Trophoblast cell (in vitro differentiated cells and primary cell): ENCODE measurements around the gene CFAP53.
A peak's percentile ranks its signal among the peaks of the same experiment; 100 is the strongest.

Experiments used
- DNase-seq, 2 donors: peaks; one replicate each; pipeline ENCODE4 v3.0.0-alpha.2; 2016
- H2AFZ ChIP-seq: 2 replicates; pipeline ENCODE4 v1.6.1; 2013; ENCODE audit warnings: low read length, moderate library complexity, mild to moderate bottlenecking; ENCODE audit not compliant: insufficient read depth, poor library complexity
- H2AK5ac ChIP-seq: 2 replicates; pipeline ENCODE4 v1.6.1; 2013; ENCODE audit warnings: mild to moderate bottlenecking, low read length
- H2BK120ac ChIP-seq: 2 replicates; pipeline ENCODE4 v1.6.1; 2013; ENCODE audit warnings: low read length, mild to moderate bottlenecking, moderate library complexity; ENCODE audit not compliant: insufficient read depth, poor library complexity
- H2BK12ac ChIP-seq: 2 replicates; pipeline ENCODE4 v1.6.1; 2013; ENCODE audit warnings: mild to moderate bottlenecking, low read length, moderate library complexity
- H2BK5ac ChIP-seq: 2 replicates; pipeline ENCODE4 v1.6.1; 2013; ENCODE audit warnings: low read length, low read depth, moderate library complexity, mild to moderate bottlenecking; ENCODE audit not compliant: poor library complexity
- H3K14ac ChIP-seq: 2 replicates; pipeline ENCODE4 v1.6.1; 2013; ENCODE audit warnings: mild to moderate bottlenecking, low read length
- H3K18ac ChIP-seq: 2 replicates; pipeline ENCODE4 v1.6.1; 2013; ENCODE audit warnings: mild to moderate bottlenecking, low read length
- H3K23ac ChIP-seq: 2 replicates; pipeline ENCODE4 v1.6.1; 2013; ENCODE audit warnings: low read length
- H3K27ac ChIP-seq: 2 replicates; pipeline ENCODE4 v1.5.1; 2013; ENCODE audit warnings: low read depth, mild to moderate bottlenecking, inconsistent platforms, low read length, moderate library complexity
- H3K27me3 ChIP-seq: 2 replicates; pipeline ENCODE4 v1.6.1; 2013; ENCODE audit warnings: inconsistent platforms, mild to moderate bottlenecking, low read length, moderate library complexity; ENCODE audit not compliant: insufficient read depth
- H3K36me3 ChIP-seq, 2 experiments: 1 replicate in 1 of 2; 2 replicates in 1 of 2; pipeline ENCODE4 v1.6.1; 2013; ENCODE audit warnings: low read length in 2 of 2, mild to moderate bottlenecking in 2 of 2, moderate library complexity in 1 of 2; ENCODE audit not compliant: insufficient read depth in 2 of 2, control insufficient read depth in 1 of 2
- H3K4ac ChIP-seq: 2 replicates; pipeline ENCODE4 v1.6.1; 2013; ENCODE audit warnings: low read depth, mild to moderate bottlenecking, low read length, moderate library complexity
- H3K4me1 ChIP-seq, 2 experiments: 1 replicate in 1 of 2; 2 replicates in 1 of 2; pipeline ENCODE4 v1.6.1; 2013; ENCODE audit warnings: low read length in 2 of 2, mild to moderate bottlenecking in 2 of 2, moderate library complexity in 1 of 2; ENCODE audit not compliant: insufficient read depth in 2 of 2, control insufficient read depth in 1 of 2
- H3K4me2 ChIP-seq: 2 replicates; pipeline ENCODE4 v1.6.1; 2013; ENCODE audit warnings: inconsistent platforms, mild to moderate bottlenecking, low read length, moderate library complexity
- H3K4me3 ChIP-seq: 2 replicates; pipeline ENCODE4 v1.5.1; 2013; ENCODE audit warnings: mild to moderate bottlenecking, low read depth, low read length, inconsistent platforms
- H3K79me1 ChIP-seq: one replicate; pipeline ENCODE4 v1.6.1; 2013; ENCODE audit warnings: low read length
- H3K79me2 ChIP-seq: 2 replicates; pipeline ENCODE4 v1.6.1; 2013; ENCODE audit warnings: low read length, mild to moderate bottlenecking; ENCODE audit not compliant: control insufficient read depth, insufficient read depth, poor library complexity
- H3K9ac ChIP-seq: 2 replicates; pipeline ENCODE4 v1.6.1; 2013; ENCODE audit warnings: mild to moderate bottlenecking, low read length
- H3K9me3 ChIP-seq: 2 replicates; pipeline ENCODE4 v1.6.1; 2013; ENCODE audit warnings: low read depth, mild to moderate bottlenecking, control low read depth, inconsistent platforms, low read length; ENCODE audit not compliant: insufficient read depth
- H4K12ac ChIP-seq: 2 replicates; pipeline ENCODE4 v1.6.1; 2013; ENCODE audit warnings: low read depth, mild to moderate bottlenecking, low read length, moderate library complexity
- H4K8ac ChIP-seq: 2 replicates; pipeline ENCODE4 v1.6.1; 2013; ENCODE audit warnings: low read depth, mild to moderate bottlenecking, low read length, moderate library complexity
- H4K91ac ChIP-seq: one replicate; pipeline ENCODE4 v1.6.1; 2013; ENCODE audit warnings: low read depth, mild to moderate bottlenecking, low read length, moderate library complexity
- WGBS: extraction: QIAGEN DNeasy Blood & Tissue Kit; methylation state at CpG from one replicate; pipeline ENCODE4 v1.1.7; 2013; ENCODE audit warnings: missing lambda C conversion rate; ENCODE audit not compliant: insufficient read length, insufficient coverage; ENCODE audit errors: extremely low coverage; 5-methylcytosine and 5-hydroxymethylcytosine counted together

The CFAP53 gene

DNA sequence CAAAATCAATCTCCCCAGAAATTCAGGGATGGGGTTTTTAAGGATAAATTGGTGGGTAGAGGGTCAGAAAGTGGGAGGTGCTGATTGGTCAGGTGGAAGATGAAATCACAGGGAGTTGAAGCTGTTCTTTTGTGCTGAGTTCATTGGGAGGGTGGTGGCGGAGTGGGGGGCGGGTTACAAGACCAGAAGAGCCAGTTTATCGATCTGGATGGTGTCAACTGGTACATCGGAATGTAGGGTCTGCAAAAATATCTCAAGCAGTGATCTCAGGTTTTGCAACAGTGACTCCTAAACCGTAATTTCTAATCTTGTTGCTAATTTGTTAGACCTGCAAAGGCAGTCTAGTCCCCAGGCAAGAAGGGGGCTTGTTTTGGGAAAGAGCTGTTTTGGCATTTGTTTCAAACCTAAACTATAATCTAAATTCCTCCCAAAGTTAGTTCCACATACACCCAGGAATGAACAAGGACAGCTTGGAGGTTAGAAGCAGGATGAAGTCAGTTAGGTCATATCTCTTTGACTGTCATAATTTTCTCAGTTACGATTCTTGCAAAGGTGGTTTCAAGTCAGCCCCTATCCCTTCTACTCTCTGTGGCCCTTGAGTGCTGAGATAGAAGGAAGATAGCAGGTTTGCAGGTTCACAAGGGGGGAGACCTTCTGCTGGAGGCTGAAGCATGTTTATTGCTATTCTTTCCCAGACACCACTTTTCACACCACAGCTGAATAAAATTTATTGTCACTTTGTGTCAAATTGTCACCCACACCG is 33.5 kb upstream of the CFAP53 start:
- Histone ChIP-seq H3K27me3 (peaks cover 3% of the 10 kb centered on the region), H3K4ac (no peak overlapping the region), H3K14ac (no peak overlapping the region), H4K8ac (no peak overlapping the region), H3K79me1 (no peaks in the 10 kb centered on the region), H3K79me2 (no peaks in the 10 kb centered on the region), H3K9ac (no peak overlapping the region), H3K9me3 (peaks cover 12% of the 10 kb centered on the region), H3K4me1 (no peaks in the 10 kb centered on the region), H3K4me3 (no peak overlapping the region), H3K27ac (no peak overlapping the region), H2AK5ac (no peak overlapping the region), H4K91ac (no peak overlapping the region), H2BK120ac (no peak overlapping the region), H2BK5ac (no peak overlapping the region), H3K36me3 (no peaks in the 10 kb centered on the region), H3K4me2 (peak overlapping the region; percentile 5), H2AFZ (no peak overlapping the region), H4K12ac (no peak overlapping the region), H3K23ac (no peak overlapping the region), H3K18ac (no peak overlapping the region), H2BK12ac (no peak overlapping the region)
- no CpG with 5 or more reads among the region's 7 CpGs for WGBS
- no peak for DNase-seq

DNA sequence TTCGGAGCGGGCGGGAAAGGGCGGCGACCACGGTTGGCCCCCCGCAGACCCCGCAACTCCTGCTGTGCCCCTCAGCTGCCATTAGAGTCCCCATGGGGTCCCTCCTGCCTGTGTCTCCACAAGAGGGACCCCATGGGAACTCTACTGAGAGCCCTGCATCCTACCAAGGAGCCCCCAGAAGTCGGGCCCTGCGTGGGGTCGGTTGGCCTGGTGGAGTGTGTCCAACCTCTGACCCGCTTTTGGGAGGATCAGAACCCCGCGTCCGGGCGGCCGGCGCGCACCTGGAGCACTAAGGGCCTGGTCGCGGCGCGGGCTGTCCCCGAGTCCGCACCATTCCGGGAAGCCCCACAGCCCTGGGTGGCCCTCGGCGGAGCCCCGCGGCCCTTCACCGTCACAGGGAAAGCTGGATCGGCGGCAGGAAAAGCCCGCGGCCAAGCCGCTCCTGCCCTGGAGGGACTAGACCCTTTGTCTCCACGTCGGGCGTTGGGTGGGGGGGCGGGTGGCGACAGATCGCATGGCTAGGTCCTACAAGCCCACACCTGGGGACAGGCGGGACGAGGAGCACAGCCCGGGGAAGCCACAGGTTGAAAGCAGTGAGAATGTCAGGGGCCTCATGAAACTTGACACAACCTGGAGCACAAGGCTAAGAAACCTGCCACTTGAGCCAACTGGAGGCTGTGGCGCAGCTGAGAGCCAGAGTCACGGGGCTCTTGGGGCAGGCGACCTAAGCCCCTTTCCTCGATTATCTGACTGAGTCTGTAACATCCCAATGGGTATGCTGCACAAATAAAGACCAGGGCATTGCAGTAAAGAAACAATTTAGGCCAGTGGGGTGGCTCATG is 32.4 kb upstream of the CFAP53 start:
- Histone ChIP-seq H3K79me1 (no peaks in the 10 kb centered on the region), H3K18ac (no peak overlapping the region), H3K23ac (no peak overlapping the region), H2AFZ (no peak overlapping the region), H3K14ac (no peak overlapping the region), H3K27ac (no peak overlapping the region), H3K4me3 (no peak overlapping the region), H3K36me3 (no peaks in the 10 kb centered on the region), H3K27me3 (peaks cover under 1% of the 10 kb centered on the region), H2BK12ac (no peak overlapping the region), H3K79me2 (no peaks in the 10 kb centered on the region), H3K4me1 (no peaks in the 10 kb centered on the region), H4K8ac (no peak overlapping the region), H4K91ac (no peak overlapping the region), H3K4me2 (no peak overlapping the region), H3K9me3 (peaks cover 12% of the 10 kb centered on the region), H3K9ac (no peak overlapping the region), H4K12ac (no peak overlapping the region), H2BK120ac (no peak overlapping the region), H3K4ac (no peak overlapping the region), H2BK5ac (no peak overlapping the region), H2AK5ac (no peak overlapping the region)
- DNase-seq = no peak
- no CpG with 5 or more reads among the region's 49 CpGs for WGBS

DNA sequence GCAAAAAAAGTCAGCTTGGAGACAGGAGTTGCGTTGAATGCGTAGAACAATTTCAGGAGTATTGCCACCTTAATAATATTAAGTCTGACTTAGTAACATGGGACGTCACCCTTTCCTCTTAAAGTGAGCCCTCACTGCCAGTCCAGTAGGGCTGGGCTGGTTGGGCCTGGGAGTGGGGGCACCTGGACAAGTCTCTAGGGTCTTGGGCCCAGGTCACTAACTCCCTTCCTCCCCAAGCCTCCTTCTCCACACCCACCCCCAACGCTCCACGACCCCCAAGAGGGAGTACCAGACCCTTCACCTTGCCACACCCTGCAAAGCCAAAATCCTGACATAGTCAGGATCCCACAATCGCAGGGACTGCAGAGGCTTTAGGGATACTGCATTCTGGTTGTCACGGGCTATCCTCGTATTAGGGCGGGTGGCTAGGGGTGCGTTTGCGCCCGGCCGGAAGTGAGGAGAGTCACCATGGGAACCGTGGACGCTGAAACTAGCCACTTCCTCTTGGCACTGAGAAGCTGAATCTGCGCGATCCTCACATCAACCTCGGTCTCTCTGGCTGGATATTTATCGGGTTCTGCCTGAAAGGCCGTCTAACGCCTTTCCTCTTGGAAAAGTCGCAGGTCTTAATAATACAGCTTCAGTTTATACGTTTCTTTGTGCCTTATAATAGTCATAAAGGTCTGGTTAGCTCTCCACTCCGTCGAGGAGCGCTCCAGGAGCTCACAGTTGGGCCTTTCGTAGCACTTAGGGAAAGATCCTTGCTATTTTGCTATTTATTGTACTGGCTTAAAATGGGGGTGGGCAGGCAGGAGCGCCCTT is 31.5 kb upstream of the CFAP53 start:
- no CpG with 5 or more reads among the region's 28 CpGs for WGBS
- Histone ChIP-seq H4K8ac (no peak overlapping the region), H3K4me3 (peak overlapping the region; percentile 60), H3K14ac (no peak overlapping the region), H3K23ac (no peak overlapping the region), H3K4me2 (peak overlapping the region; percentile 50), H3K9me3 (peaks cover 12% of the 10 kb centered on the region), H3K27me3 (no peaks in the 10 kb centered on the region), H4K91ac (no peak overlapping the region), H3K79me1 (no peaks in the 10 kb centered on the region), H3K79me2 (no peaks in the 10 kb centered on the region), H3K18ac (no peak overlapping the region), H2BK12ac (no peak overlapping the region), H3K36me3 (no peaks in the 10 kb centered on the region), H2BK120ac (no peak overlapping the region), H3K4ac (no peak overlapping the region), H2AFZ (peak overlapping the region; percentile 70), H2BK5ac (no peak overlapping the region), H3K27ac (no peak overlapping the region), H3K9ac (no peak overlapping the region), H3K4me1 (no peaks in the 10 kb centered on the region), H4K12ac (no peak overlapping the region), H2AK5ac (no peak overlapping the region)
- DNase-seq = peak in 1 of 2 donors; percentile 71

DNA sequence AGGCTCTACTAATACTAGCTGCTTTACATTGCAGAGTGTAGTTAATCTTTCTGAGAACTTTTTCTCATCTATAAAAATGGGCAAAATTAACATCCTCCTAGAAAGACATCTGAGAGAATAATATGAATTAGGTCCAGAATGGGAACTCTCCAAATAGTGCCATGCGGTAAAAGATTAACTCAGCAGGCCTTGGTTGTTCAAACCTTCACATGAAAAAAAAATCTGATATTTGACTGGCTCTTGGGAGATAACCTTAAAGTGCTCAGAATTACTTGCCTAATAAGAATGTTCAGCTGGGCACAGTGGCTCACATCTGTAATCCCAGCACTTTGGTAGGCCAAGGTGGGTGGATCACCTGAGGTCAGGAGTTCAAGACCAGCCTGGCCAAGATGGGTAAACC is 26.7 kb upstream of the CFAP53 start:
- no peak overlapping the region for H3K4me3 ChIP-seq
- H4K8ac ChIP-seq = no peak overlapping the region
- H3K4me1 ChIP-seq = no peaks in the 10 kb centered on the region
- H3K14ac ChIP-seq = no peak overlapping the region
- peaks cover under 1% of the 10 kb centered on the region for H3K79me1 ChIP-seq
- no peak overlapping the region for H3K23ac ChIP-seq
- no peak overlapping the region for H2BK5ac ChIP-seq
- H3K27ac ChIP-seq = no peak overlapping the region
- no peak overlapping the region for H3K18ac ChIP-seq
- no peak for DNase-seq
- no peak overlapping the region for H3K9ac ChIP-seq
- H3K4me2 ChIP-seq = no peak overlapping the region
- no peaks in the 10 kb centered on the region for H3K27me3 ChIP-seq
- H2AK5ac ChIP-seq = no peak overlapping the region
- no peak overlapping the region for H2BK12ac ChIP-seq
- H4K91ac ChIP-seq = no peak overlapping the region
- peaks cover 5% of the 10 kb centered on the region for H3K9me3 ChIP-seq
- H3K36me3 ChIP-seq = no peaks in the 10 kb centered on the region
- H4K12ac ChIP-seq = no peak overlapping the region
- whole genome bisulfite sequencing = no CpG with 5 or more reads among the region's 1 CpG
- H3K79me2 ChIP-seq = no peaks in the 10 kb centered on the region
- H2AFZ ChIP-seq = no peak overlapping the region
- no peak overlapping the region for H2BK120ac ChIP-seq
- no peak overlapping the region for H3K4ac ChIP-seq
